Lung (tissue), 12 donors: ENCODE measurements around the gene VSX1. TPM values are rescaled to one million over a fixed set of nuclear protein-coding genes. Genes with fewer than 3 reads are reported as not detected.

Experiments
- ATAC-seq: fragments of 200-7000 bp; cut with Tn5 transposase; one replicate; pipeline ENCODE4 v1.9.1; 2020; ENCODE audit warnings: moderate number of reproducible peaks; ENCODE audit not compliant: insufficient read depth, low FRiP score
- DNase-seq, 3 donors: peaks; one replicate each; pipeline ENCODE4 v3.0.0-alpha.2; 2013 to 2017
- H3K27ac ChIP-seq, 2 donors: one replicate each; pipeline ENCODE4 v1.5.1; 2013; ENCODE audit warnings: mild to moderate bottlenecking in 2 of 2, moderate library complexity in 2 of 2, control low read depth in 1 of 2, inconsistent platforms in 1 of 2, low read depth in 1 of 2, low read length in 1 of 2
- H3K27me3 ChIP-seq, 3 donors: one replicate each; pipeline ENCODE4 v1.5.1; 2013; ENCODE audit warnings: low read length in 2 of 3; ENCODE audit not compliant: control insufficient read depth in 3 of 3, insufficient read depth in 3 of 3
- H3K36me3 ChIP-seq, 4 donors: one replicate each; pipeline ENCODE4 v1.5.1; 2013; ENCODE audit warnings: low read length in 4 of 4, mild to moderate bottlenecking in 1 of 4, moderate library complexity in 1 of 4; ENCODE audit not compliant: control insufficient read depth in 4 of 4, insufficient read depth in 4 of 4
- H3K4me1 ChIP-seq, 5 donors: one replicate each; pipeline ENCODE4 v1.5.1; 2013; ENCODE audit warnings: low read length in 5 of 5, mild to moderate bottlenecking in 2 of 5, moderate library complexity in 1 of 5; ENCODE audit not compliant: control insufficient read depth in 5 of 5, insufficient read depth in 5 of 5
- H3K4me3 ChIP-seq: one replicate; pipeline ENCODE4 v1.5.1; 2013; ENCODE audit warnings: mild to moderate bottlenecking, control low read depth, moderate library complexity
- H3K9ac ChIP-seq, 2 donors: one replicate each; pipeline ENCODE4 v1.5.1; 2013; ENCODE audit warnings: low read length in 2 of 2, control low read depth in 1 of 2; ENCODE audit not compliant: insufficient read depth in 1 of 2
- H3K9me3 ChIP-seq, 4 donors: one replicate each; pipeline ENCODE4 v1.5.1; 2013; ENCODE audit warnings: low read length in 3 of 4, mild to moderate bottlenecking in 1 of 4, moderate library complexity in 1 of 4; ENCODE audit not compliant: control insufficient read depth in 4 of 4, insufficient read depth in 3 of 4
- WGBS, 2 donors: extraction: QIAGEN DNeasy Blood & Tissue Kit; methylation state at CpG; one replicate each; pipeline ENCODE4 v1.1.7; 2013; 5-methylcytosine and 5-hydroxymethylcytosine counted together
- polyA plus RNA-seq, 2 donors: library from polyadenylated mRNA; stranded (reverse); fragments of 200-250 nt; gene quantifications; one replicate each; pipeline ENCODE4 v1.2.1, GENCODE V29; 2013
- total RNA-seq, 2 donors: library from RNA; depleted of rRNA in 1 of 2; stranded (reverse); fragments of >200 nt in 1 of 2; gene quantifications; one replicate each; pipeline ENCODE4 v1.2.1, GENCODE V29; 2014 to 2021
- TF ChIP-seq, protein P1 (sequence below): IDR thresholded peaks from 2 replicates; pipeline ENCODE4 v1.5.1; 2012; ENCODE audit warnings: mild to moderate bottlenecking; ENCODE audit errors: control extremely low read depth, extremely low read depth
- donor health status: control.
- donor health status: control.
- donor health status: Bipolar disorder and iron deficiency.
- donor health status: healthy.
- donor health status: DM: yes; HTN: yes; CAD: no.

The VSX1 gene
- total and polyA plus RNA-seq, 4 donors = not detected

DNA sequence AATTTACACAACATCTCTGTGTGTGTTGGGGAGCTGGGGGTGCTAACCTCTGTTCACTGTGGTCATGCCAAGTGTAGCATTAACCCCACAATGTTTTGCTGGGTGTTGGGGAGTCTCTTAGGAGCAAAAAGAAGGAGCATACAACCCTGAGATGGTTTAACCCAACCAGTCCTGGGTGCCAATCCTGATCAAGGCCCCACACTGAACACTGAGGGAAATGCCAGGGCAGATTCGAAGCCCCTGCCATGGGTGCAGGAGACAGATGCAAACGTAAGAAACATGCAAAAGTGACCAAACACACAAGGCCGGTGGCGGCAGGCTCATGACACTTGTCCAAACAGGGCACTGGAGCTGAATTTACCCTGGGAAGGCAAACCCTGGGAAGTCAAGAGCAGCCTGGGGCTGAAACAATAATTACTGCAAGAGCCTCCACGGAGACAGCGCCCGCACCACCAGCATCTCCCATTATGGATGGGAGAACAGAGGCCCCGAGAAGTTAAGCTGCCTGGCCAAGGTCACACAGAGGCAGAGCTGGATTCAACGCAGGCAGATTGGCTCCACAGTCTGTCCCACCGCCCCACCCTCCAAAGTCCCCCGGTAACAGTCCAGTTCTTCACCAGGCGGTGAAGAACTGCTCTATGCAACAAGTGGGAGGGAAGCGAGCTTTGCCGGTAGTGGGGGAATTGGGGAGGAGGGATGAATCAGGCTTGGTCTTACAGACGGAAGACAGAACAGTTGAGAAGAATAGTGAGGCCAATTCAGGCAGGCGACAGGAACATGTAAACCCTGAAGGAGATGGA lies 32.5 kb downstream of the VSX1 start:
- Histone ChIP-seq H3K9me3 (no peaks in the 10 kb centered on the region), H3K27ac (peak overlapping the region; percentile 36 to 63), H3K4me1 (peaks cover 20 to 50% (median 40%) of the 10 kb centered on the region in 5 donors), H3K4me3 (no peak overlapping the region), H3K9ac (peak overlapping the region in 1 of 2 donors; percentile 10), H3K27me3 (no peaks in the 10 kb centered on the region), H3K36me3 (peaks cover 0 to 20% (median 13%) of the 10 kb centered on the region in 4 donors)
- DNase-seq (peak in 1 of 3 donors; percentile 9), ATAC-seq (no peak)
- TF ChIP-seq, protein P1, sequence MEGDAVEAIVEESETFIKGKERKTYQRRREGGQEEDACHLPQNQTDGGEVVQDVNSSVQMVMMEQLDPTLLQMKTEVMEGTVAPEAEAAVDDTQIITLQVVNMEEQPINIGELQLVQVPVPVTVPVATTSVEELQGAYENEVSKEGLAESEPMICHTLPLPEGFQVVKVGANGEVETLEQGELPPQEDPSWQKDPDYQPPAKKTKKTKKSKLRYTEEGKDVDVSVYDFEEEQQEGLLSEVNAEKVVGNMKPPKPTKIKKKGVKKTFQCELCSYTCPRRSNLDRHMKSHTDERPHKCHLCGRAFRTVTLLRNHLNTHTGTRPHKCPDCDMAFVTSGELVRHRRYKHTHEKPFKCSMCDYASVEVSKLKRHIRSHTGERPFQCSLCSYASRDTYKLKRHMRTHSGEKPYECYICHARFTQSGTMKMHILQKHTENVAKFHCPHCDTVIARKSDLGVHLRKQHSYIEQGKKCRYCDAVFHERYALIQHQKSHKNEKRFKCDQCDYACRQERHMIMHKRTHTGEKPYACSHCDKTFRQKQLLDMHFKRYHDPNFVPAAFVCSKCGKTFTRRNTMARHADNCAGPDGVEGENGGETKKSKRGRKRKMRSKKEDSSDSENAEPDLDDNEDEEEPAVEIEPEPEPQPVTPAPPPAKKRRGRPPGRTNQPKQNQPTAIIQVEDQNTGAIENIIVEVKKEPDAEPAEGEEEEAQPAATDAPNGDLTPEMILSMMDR = no peak
- WGBS, 2 donors = 80 to 87% methylated on average over 16 of the region's 16 CpGs

DNA sequence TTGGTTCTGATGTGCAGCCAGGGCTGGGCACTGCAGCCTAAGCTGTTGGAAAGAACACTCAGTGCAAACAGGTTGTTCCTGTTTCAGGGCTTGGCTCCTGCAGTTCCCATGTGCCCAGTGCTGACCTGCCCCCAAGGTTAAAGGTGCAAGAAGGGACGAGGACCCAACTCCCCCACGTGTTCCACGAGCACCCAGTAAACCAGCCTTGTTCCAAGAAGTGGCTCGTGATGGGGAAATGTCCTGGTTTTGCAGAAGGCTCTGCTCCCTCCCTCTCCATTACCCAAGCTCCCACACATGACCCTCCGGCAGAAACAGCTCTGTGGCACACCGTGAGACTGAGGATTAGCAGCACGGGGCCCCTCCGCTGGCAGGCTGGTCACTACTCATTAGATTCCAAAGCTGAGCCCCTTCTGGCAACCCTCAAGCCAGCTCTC lies 33.4 kb downstream of the VSX1 start:
- 36 to 57% methylated on average over 8 of the region's 8 CpGs for WGBS, 2 donors
- DNase-seq = peak in 1 of 3 donors; percentile 14
- Histone ChIP-seq H3K27ac (peak overlapping the region in 1 of 2 donors; percentile 63), H3K9ac (no peak overlapping the region), H3K27me3 (no peaks in the 10 kb centered on the region), H3K4me3 (no peak overlapping the region), H3K4me1 (peaks cover 12 to 43% (median 31%) of the 10 kb centered on the region in 5 donors), H3K9me3 (no peaks in the 10 kb centered on the region), H3K36me3 (peaks cover 0 to 20% (median 13%) of the 10 kb centered on the region in 4 donors)
- TF ChIP-seq, protein P1 = no peak
- ATAC-seq = no peak

DNA sequence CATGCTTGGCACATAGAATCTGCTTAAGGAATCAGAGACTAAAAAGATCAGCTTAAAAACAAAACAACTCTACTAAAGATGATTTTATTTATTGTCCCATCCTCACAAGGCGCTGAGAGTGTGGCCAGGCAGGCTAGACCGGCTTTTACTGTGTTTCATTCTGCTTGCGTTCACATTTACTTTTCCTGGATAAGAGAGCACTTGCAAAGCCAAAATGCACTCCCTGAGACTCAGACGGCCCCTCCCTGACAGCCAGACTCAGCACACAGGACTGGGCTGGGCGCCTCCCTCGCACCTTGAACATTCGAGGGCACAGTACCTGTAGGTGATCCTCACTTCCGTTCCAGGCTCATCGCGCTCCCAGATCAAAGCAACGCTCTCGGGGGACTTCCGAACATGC lies 34.2 kb downstream of the VSX1 start:
- H3K9ac ChIP-seq = no peak overlapping the region

More for the DNA sequence above, 34.2 kb downstream of the VSX1 start:
- peak in 1 of 3 donors; percentile 13 for DNase-seq
- 76 to 87% methylated on average over 13 of the region's 13 CpGs for WGBS, 2 donors
- Histone ChIP-seq H3K4me1 (peaks cover 12 to 50% (median 30%) of the 10 kb centered on the region in 5 donors), H3K27ac (no peak overlapping the region), H3K9me3 (no peaks in the 10 kb centered on the region), H3K27me3 (no peaks in the 10 kb centered on the region), H3K4me3 (no peak overlapping the region), H3K36me3 (peaks cover 0 to 20% (median 13%) of the 10 kb centered on the region in 4 donors)
- TF ChIP-seq, protein P1 = no peak
- ATAC-seq = no peak
